SK-N-SH (cell line): ENCODE results near the gene PDE6A. TPM values are rescaled to one million over a fixed set of nuclear protein-coding genes. Genes with fewer than 3 reads are reported as not detected.

Experiments
- CTCF ChIA-PET: fragments of 300-600, 350-600 bp; formaldehyde crosslinking; extraction: SDS; loops from one replicate; lab custom pipeline; 2021; lab: Yijun Ruan, JAX
- POLR2A ChIA-PET: fragments of 350-600 bp; sonication (Branson Sonifier 250); formaldehyde crosslinking; extraction: SDS; loops from one replicate; lab custom pipeline; 2020; ENCODE audit warnings: antibody characterized with exemption, inconsistent platforms; lab: Yijun Ruan, JAX
- DNase-seq: peaks from one replicate; pipeline ENCODE4 v3.0.0; 2012
- H2AFZ ChIP-seq: fragments of 200-600 bp; sonication (generic); 2 replicates; pipeline ENCODE4 v1.8.1; 2016; ENCODE audit warnings: antibody characterized with exemption, mild to moderate bottlenecking, low read depth
- H3F3A ChIP-seq: fragments of 200-600 bp; sonication (generic); replicated peaks from 2 replicates; pipeline ENCODE3; 2016; ENCODE audit warnings: antibody characterized with exemption, mild to moderate bottlenecking; ENCODE audit not compliant: insufficient read depth
- H3K27ac ChIP-seq, 2 experiments: fragments of 200-500 bp in 1 of 2; fragments of 200-600 bp in 1 of 2; sonication (Bioruptor generic) in 1 of 2; sonication (generic), shearing (Covaris generic) in 1 of 2; 2 replicates each; pipeline versions ENCODE4 v1.5.1 to v1.6.1; 2014 to 2016; ENCODE audit warnings: low read depth in 2 of 2, inconsistent platforms in 1 of 2, low read length in 1 of 2, mild to moderate bottlenecking in 1 of 2, mixed read lengths in 1 of 2
- H3K27me3 ChIP-seq: fragments of 200-600 bp; sonication (generic), shearing (Covaris generic); 2 replicates; pipeline ENCODE4 v1.6.1; 2016; ENCODE audit warnings: mixed run types; ENCODE audit not compliant: insufficient read depth
- H3K36me3 ChIP-seq, 2 experiments: fragments of 200-500 bp in 1 of 2; fragments of 200-600 bp in 1 of 2; sonication (Bioruptor generic) in 1 of 2; sonication (generic) in 1 of 2; replicated peaks in 1 of 2; 2 replicates each; pipeline versions ENCODE3 to v1.5.1; 2014 to 2016; ENCODE audit warnings: low read length in 1 of 2, mild to moderate bottlenecking in 1 of 2; ENCODE audit not compliant: insufficient read depth in 2 of 2, control insufficient read depth in 1 of 2
- H3K4me1 ChIP-seq, 2 experiments: fragments of 200-500 bp in 1 of 2; fragments of 200-600 bp in 1 of 2; sonication (Bioruptor generic) in 1 of 2; sonication (generic), shearing (Covaris generic) in 1 of 2; 2 replicates each; pipeline versions ENCODE4 v1.5.1 to v1.6.1; 2014 to 2016; ENCODE audit warnings: low read depth in 1 of 2, low read length in 1 of 2, mixed run types in 1 of 2; ENCODE audit not compliant: insufficient read depth in 2 of 2, control insufficient read depth in 1 of 2
- H3K4me2 ChIP-seq: fragments of 200-600 bp; sonication (generic), shearing (Covaris generic); 2 replicates; pipeline ENCODE4 v1.6.1; 2017; ENCODE audit warnings: mixed run types
- H3K4me3 ChIP-seq, 2 experiments: fragments of 200-500 bp in 1 of 2; fragments of 200-600 bp in 1 of 2; sonication (Bioruptor generic) in 1 of 2; sonication (generic), shearing (Covaris generic) in 1 of 2; 2 replicates each; pipeline versions ENCODE4 v1.5.1 to v1.8.1; 2014 to 2016; ENCODE audit warnings: low read depth in 2 of 2, inconsistent platforms in 1 of 2, low read length in 1 of 2, mild to moderate bottlenecking in 1 of 2, mixed read lengths in 1 of 2, moderate library complexity in 1 of 2
- H3K79me2 ChIP-seq: fragments of 200-600 bp; sonication (generic); 2 replicates; pipeline ENCODE4 v1.8.1; 2017; ENCODE audit warnings: mild to moderate bottlenecking; ENCODE audit not compliant: insufficient read depth
- H3K9ac ChIP-seq: fragments of 200-600 bp; sonication (generic); 2 replicates; pipeline ENCODE4 v1.6.1; 2017; ENCODE audit warnings: mixed run types
- H3K9me2 ChIP-seq: fragments of 200-600 bp; sonication (generic); 2 replicates; pipeline ENCODE4 v1.6.1; 2017; ENCODE audit warnings: mixed run types
- H3K9me3 ChIP-seq: fragments of 200-600 bp; sonication (generic); 2 replicates; pipeline ENCODE4 v1.6.1; 2017; ENCODE audit warnings: mixed run types, mild to moderate bottlenecking, moderate library complexity
- H4K20me1 ChIP-seq: fragments of 200-600 bp; sonication (generic); 2 replicates; pipeline ENCODE4 v1.6.1; 2017; ENCODE audit warnings: mild to moderate bottlenecking, mixed run types; ENCODE audit not compliant: insufficient read depth
- EZH2phosphoT487 ChIP-seq: fragments of 200-600 bp; sonication (generic); IDR thresholded peaks from 2 replicates; pipeline ENCODE4 v1.6.1; 2017; ENCODE audit warnings: low read depth, mixed run types, mild to moderate bottlenecking, antibody characterized with exemption, moderate library complexity, borderline replicate concordance
- FOSL2 ChIP-seq: IDR thresholded peaks from 2 replicates; pipeline ENCODE4 v1.4.0; 2012; ENCODE audit warnings: low read depth, mild to moderate bottlenecking, moderate library complexity, borderline replicate concordance
- FOXJ3 ChIP-seq: sonication (generic); formaldehyde crosslinking; IDR thresholded peaks from 2 replicates; pipeline ENCODE4 v1.5.1; 2020; ENCODE audit warnings: mild to moderate bottlenecking, missing genetic modification reagents
- GATA2 ChIP-seq: sonication (generic); formaldehyde crosslinking; IDR thresholded peaks from 2 replicates; pipeline ENCODE4 v1.5.0; 2020; ENCODE audit warnings: mild to moderate bottlenecking, missing genetic modification reagents
- RFX5 ChIP-seq: IDR thresholded peaks from 2 replicates; pipeline ENCODE4 v1.6.1; 2012; ENCODE audit warnings: mild to moderate bottlenecking, improper control_type of control experiment, low read length
- RXRA ChIP-seq: IDR thresholded peaks from 2 replicates; pipeline ENCODE4 v1.4.0; 2012; ENCODE audit warnings: low read depth, mild to moderate bottlenecking, borderline replicate concordance
- SMC3 ChIP-seq: IDR thresholded peaks from 2 replicates; pipeline ENCODE4 v1.6.1; 2012; ENCODE audit warnings: low read depth, low read length, improper control_type of control experiment
- WGBS: methylation state at CpG from one replicate; pipeline ENCODE4 v1.1.6; 2017; ENCODE audit warnings: low lambda C conversion rate; 5-methylcytosine and 5-hydroxymethylcytosine counted together
- polyA plus RNA-seq, 3 experiments: library from polyadenylated mRNA; depleted of rRNA; stranded (reverse); fragments of >200 nt; gene quantifications; 2 replicates each; pipeline ENCODE4 v1.2.3, GENCODE V29; 2012
- TF ChIP-seq, protein P1 (sequence below): fragments of 150-350 bp; IDR thresholded peaks from 2 replicates; pipeline ENCODE4 v1.6.1; 2016; ENCODE audit warnings: mild to moderate bottlenecking, low read depth, low read length
- TF ChIP-seq, protein P2 (sequence below): IDR thresholded peaks from 2 replicates; pipeline ENCODE4 v1.6.1; 2012; ENCODE audit warnings: mild to moderate bottlenecking, low read depth, low read length, moderate library complexity
- TF ChIP-seq, protein P3 (sequence below): IDR thresholded peaks from 2 replicates; pipeline ENCODE4 v1.4.0; 2012; ENCODE audit warnings: low read depth
- TF ChIP-seq, protein P4 (sequence below): IDR thresholded peaks from 2 replicates; pipeline ENCODE4; 2012
- TF ChIP-seq, protein P5 (sequence below): fragments of 150-350 bp; IDR thresholded peaks from 2 replicates; pipeline ENCODE4 v1.6.1; 2017; ENCODE audit warnings: antibody characterized with exemption, low read length, low read depth, borderline replicate concordance

The PDE6A gene
- polyA plus RNA-seq, 1 of the 3 experiments (the other 2 are of a cell fraction) = 0.05 TPM

DNA sequence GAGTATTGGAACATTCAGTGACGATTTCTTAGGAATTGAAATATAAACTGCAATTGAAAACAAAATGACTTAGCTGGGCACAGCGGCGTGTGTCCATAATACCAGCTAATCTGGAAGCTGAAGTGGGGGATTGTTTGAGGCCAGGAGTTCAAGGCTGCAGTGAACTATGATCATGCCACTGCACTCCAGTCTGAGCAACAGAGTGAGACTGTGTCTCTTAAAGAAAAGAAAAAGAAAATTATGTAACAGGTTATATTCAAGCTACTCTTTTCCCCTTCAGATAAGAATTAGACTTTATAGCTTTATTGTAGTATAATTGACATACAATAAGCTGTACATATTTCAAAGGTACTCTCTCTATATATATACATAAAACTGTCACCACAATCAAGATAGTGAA is 22.4 kb upstream of the PDE6A start:
- POLR2A ChIA-PET = no interaction called here
- CTCF ChIA-PET = interaction anchor here (1.0 to 12.1 kb wide), 5 partner anchors 24 to 330 kb away, joined by 3 to 244 read pairs (median 29); no protein-coding TSS in a partner anchor

DNA sequence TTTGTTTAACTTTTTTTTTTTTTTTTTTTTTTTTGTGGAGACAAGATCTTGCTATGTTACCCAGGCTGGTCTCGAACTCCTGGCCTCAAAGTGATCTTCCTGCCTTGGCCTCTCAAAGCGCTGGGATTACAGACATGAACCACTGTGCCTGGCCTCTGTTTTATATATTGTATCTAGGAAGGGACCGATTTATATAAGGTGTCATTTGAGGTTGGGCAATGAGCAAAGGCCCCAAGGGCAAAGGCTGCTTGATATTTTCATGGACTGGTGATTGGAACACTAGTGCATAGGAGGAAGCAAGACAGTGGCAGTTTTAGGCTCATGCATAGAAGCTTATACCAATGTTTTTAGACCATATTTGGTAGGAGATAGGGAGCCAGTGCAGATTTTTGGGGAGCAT is 19.1 kb upstream of the PDE6A start:
- H3K9ac ChIP-seq = no peak overlapping the region
- ChIA-PET POLR2A (no interaction called here), CTCF (interaction anchor here (1.8 to 12.1 kb wide), 6 partner anchors 11 to 129 kb away, joined by 13 to 244 read pairs (median 60); no protein-coding TSS in a partner anchor)
- H3K4me3 ChIP-seq = no peak overlapping the region
- no peaks in the 10 kb centered on the region for H4K20me1 ChIP-seq
- H3F3A ChIP-seq = peaks cover 24% of the 10 kb centered on the region
- no peak for DNase-seq
- no peak for TF ChIP-seq FOSL2
- TF ChIP-seq, protein P1, sequence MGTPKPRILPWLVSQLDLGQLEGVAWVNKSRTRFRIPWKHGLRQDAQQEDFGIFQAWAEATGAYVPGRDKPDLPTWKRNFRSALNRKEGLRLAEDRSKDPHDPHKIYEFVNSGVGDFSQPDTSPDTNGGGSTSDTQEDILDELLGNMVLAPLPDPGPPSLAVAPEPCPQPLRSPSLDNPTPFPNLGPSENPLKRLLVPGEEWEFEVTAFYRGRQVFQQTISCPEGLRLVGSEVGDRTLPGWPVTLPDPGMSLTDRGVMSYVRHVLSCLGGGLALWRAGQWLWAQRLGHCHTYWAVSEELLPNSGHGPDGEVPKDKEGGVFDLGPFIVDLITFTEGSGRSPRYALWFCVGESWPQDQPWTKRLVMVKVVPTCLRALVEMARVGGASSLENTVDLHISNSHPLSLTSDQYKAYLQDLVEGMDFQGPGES = no peak
- TF ChIP-seq, protein P2, sequence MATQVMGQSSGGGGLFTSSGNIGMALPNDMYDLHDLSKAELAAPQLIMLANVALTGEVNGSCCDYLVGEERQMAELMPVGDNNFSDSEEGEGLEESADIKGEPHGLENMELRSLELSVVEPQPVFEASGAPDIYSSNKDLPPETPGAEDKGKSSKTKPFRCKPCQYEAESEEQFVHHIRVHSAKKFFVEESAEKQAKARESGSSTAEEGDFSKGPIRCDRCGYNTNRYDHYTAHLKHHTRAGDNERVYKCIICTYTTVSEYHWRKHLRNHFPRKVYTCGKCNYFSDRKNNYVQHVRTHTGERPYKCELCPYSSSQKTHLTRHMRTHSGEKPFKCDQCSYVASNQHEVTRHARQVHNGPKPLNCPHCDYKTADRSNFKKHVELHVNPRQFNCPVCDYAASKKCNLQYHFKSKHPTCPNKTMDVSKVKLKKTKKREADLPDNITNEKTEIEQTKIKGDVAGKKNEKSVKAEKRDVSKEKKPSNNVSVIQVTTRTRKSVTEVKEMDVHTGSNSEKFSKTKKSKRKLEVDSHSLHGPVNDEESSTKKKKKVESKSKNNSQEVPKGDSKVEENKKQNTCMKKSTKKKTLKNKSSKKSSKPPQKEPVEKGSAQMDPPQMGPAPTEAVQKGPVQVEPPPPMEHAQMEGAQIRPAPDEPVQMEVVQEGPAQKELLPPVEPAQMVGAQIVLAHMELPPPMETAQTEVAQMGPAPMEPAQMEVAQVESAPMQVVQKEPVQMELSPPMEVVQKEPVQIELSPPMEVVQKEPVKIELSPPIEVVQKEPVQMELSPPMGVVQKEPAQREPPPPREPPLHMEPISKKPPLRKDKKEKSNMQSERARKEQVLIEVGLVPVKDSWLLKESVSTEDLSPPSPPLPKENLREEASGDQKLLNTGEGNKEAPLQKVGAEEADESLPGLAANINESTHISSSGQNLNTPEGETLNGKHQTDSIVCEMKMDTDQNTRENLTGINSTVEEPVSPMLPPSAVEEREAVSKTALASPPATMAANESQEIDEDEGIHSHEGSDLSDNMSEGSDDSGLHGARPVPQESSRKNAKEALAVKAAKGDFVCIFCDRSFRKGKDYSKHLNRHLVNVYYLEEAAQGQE = no peak
- TF ChIP-seq, protein P3, sequence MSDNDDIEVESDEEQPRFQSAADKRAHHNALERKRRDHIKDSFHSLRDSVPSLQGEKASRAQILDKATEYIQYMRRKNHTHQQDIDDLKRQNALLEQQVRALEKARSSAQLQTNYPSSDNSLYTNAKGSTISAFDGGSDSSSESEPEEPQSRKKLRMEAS = no peak
- no peak for TF ChIP-seq GATA2
- TF ChIP-seq, protein P4, sequence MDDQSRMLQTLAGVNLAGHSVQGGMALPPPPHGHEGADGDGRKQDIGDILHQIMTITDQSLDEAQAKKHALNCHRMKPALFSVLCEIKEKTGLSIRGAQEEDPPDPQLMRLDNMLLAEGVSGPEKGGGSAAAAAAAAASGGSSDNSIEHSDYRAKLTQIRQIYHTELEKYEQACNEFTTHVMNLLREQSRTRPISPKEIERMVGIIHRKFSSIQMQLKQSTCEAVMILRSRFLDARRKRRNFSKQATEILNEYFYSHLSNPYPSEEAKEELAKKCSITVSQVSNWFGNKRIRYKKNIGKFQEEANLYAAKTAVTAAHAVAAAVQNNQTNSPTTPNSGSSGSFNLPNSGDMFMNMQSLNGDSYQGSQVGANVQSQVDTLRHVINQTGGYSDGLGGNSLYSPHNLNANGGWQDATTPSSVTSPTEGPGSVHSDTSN = no peak
- no peak for TF ChIP-seq FOXJ3 (CRISPR knock-in tag)
- TF ChIP-seq, protein P5, sequence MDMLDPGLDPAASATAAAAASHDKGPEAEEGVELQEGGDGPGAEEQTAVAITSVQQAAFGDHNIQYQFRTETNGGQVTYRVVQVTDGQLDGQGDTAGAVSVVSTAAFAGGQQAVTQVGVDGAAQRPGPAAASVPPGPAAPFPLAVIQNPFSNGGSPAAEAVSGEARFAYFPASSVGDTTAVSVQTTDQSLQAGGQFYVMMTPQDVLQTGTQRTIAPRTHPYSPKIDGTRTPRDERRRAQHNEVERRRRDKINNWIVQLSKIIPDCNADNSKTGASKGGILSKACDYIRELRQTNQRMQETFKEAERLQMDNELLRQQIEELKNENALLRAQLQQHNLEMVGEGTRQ = no peak
- no peak for TF ChIP-seq SMC3
- TF ChIP-seq RXRA = no peak
- WGBS = 94% methylated on average over 3 of the region's 3 CpGs
- peaks cover 10 to 12% of the 10 kb centered on the region in 2 experiments; a peak in 3 of 4 replicates for H3K4me1 ChIP-seq
- no peaks in the 10 kb centered on the region for H3K36me3 ChIP-seq
- no peaks in the 10 kb centered on the region for H3K27me3 ChIP-seq
- peaks cover 20% of the 10 kb centered on the region; the same call in 1 of the 2 replicates for H3K79me2 ChIP-seq
- H3K4me2 ChIP-seq = no peak overlapping the region
- H2AFZ ChIP-seq = no peak overlapping the region
- no peaks in the 10 kb centered on the region for H3K9me3 ChIP-seq
- no peaks in the 10 kb centered on the region for H3K9me2 ChIP-seq
- H3K27ac ChIP-seq = no peak overlapping the region

More for the DNA sequence above, 22.4 kb upstream of the PDE6A start:
- Histone ChIP-seq H3K9ac (no peak overlapping the region), H3K79me2 (peaks cover 20% of the 10 kb centered on the region; the same call in 1 of the 2 replicates), H4K20me1 (no peaks in the 10 kb centered on the region), H3K36me3 (no peaks in the 10 kb centered on the region), H2AFZ (no peak overlapping the region), H3K4me1 (no peaks in the 10 kb centered on the region; a peak in 1 of 4 replicates), H3K4me3 (no peak overlapping the region), H3K4me2 (no peak overlapping the region)
- WGBS = 96% methylated on average over 3 of the region's 3 CpGs
- DNase-seq = no peak
- no peak for TF ChIP-seq EZH2phosphoT487
- TF ChIP-seq GATA2 = no peak
- TF ChIP-seq, protein P3 = no peak
- TF ChIP-seq RFX5 = no peak
- TF ChIP-seq, all 33 proteins: peak for 0
- H3K9me3 ChIP-seq = no peaks in the 10 kb centered on the region
- H3K27me3 ChIP-seq = no peaks in the 10 kb centered on the region
- peaks cover 10% of the 10 kb centered on the region for H3F3A ChIP-seq
- no peaks in the 10 kb centered on the region for H3K9me2 ChIP-seq
- H3K27ac ChIP-seq = no peak overlapping the region
